Stomach (tissue), 9 donors: Measurements from ENCODE around the gene YARS1. TPM values are rescaled to one million over a fixed set of nuclear protein-coding genes. Genes with fewer than 3 reads are reported as not detected.

Experiments used
- DNase-seq, 2 donors: peaks; one replicate each; pipeline versions ENCODE4 v3.0.0 to v3.0.0-alpha.2; 2013 to 2019
- H3K27ac ChIP-seq, 5 donors: fragments of 200-600 bp in 4 of 5; sonication (generic) in 4 of 5; one replicate each; pipeline ENCODE4 v1.5.1; 2013 to 2019; ENCODE audit warnings: mild to moderate bottlenecking in 1 of 5, moderate library complexity in 1 of 5
- H3K27me3 ChIP-seq, 3 donors: fragments of 200-600 bp; sonication (generic); one replicate each; pipeline ENCODE4 v1.5.1; 2017 to 2019; ENCODE audit warnings: mixed run types in 1 of 3
- H3K36me3 ChIP-seq, 4 donors: fragments of 200-600 bp; sonication (generic); 1 replicate in 3 of 4; 2 replicates in 1 of 4; pipeline ENCODE4 v1.5.1; 2016 to 2019
- H3K4me1 ChIP-seq, 4 donors: fragments of 200-600 bp; sonication (generic); one replicate each; pipeline ENCODE4 v1.5.1; 2016 to 2019
- H3K4me3 ChIP-seq, 4 donors: fragments of 200-600 bp; sonication (generic) in 3 of 4; one replicate each; pipeline ENCODE4 v1.5.1; 2016 to 2019; ENCODE audit warnings: mild to moderate bottlenecking in 1 of 4
- H3K9me3 ChIP-seq, 4 donors: fragments of 200-600 bp; sonication (generic); one replicate each; pipeline ENCODE4 v1.5.1; 2016 to 2019
- EP300 ChIP-seq: sonication (generic); formaldehyde crosslinking; IDR thresholded peaks from one replicate; pipeline ENCODE4 v1.6.1; 2017; ENCODE audit warnings: antibody characterized with exemption
- POLR2A ChIP-seq, 4 donors: fragments of 450-650 bp; IDR thresholded peaks; one replicate each; pipeline ENCODE4 v1.6.1; 2016; ENCODE audit warnings: antibody characterized with exemption in 4 of 4, control low read depth in 2 of 4, mild to moderate bottlenecking in 1 of 4, moderate library complexity in 1 of 4
- POLR2AphosphoS5 ChIP-seq, 3 donors: sonication (generic); formaldehyde crosslinking; IDR thresholded peaks; one replicate each; pipeline ENCODE4 v1.6.1; 2016; ENCODE audit warnings: antibody characterized with exemption in 3 of 3
- WGBS, 5 donors: extraction: QIAGEN DNeasy Blood & Tissue Kit in 3 of 5; methylation state at CpG; one replicate each; pipeline versions ENCODE4 v1.1.5 to v1.1.7; 2013 to 2018; 5-methylcytosine and 5-hydroxymethylcytosine counted together
- intact Hi-C: fragments of 100-400 bp; cut with DNase I; formaldehyde crosslinking; loops from one replicate; pipeline ENCODE4 v1.15.1; 2023; ENCODE audit warnings: low total_unique reads
- polyA plus RNA-seq, 3 donors: library from polyadenylated mRNA; stranded (reverse); fragments of 200-250 nt; gene quantifications; one replicate each; pipeline ENCODE4 v1.2.3, GENCODE V29; 2013
- total RNA-seq, 5 donors: library from RNA; depleted of rRNA; stranded (reverse); fragments of >200 nt; gene quantifications; one replicate each; pipeline versions ENCODE4 v1.1.0 to v1.2.3, GENCODE V29; 2014 to 2016
- TF ChIP-seq, protein P1 (sequence below), 7 experiments: fragments of 450-650 bp in 4 of 7; fragments of 200-600 bp in 3 of 7; sonication (generic) in 3 of 7; IDR thresholded peaks; one replicate each; pipeline ENCODE4 v1.5.1; 2016 to 2019; ENCODE audit warnings: antibody characterized with exemption in 7 of 7, control low read depth in 2 of 7, mild to moderate bottlenecking in 1 of 7
- donor health status: healthy with polysubstance abuse.
- donor health status: Bipolar disorder and iron deficiency.
- donor health status: healthy.

Gene YARS1
- total and polyA plus RNA-seq, 8 donors: 26.9 to 99.1 (median 55.4) TPM

DNA sequence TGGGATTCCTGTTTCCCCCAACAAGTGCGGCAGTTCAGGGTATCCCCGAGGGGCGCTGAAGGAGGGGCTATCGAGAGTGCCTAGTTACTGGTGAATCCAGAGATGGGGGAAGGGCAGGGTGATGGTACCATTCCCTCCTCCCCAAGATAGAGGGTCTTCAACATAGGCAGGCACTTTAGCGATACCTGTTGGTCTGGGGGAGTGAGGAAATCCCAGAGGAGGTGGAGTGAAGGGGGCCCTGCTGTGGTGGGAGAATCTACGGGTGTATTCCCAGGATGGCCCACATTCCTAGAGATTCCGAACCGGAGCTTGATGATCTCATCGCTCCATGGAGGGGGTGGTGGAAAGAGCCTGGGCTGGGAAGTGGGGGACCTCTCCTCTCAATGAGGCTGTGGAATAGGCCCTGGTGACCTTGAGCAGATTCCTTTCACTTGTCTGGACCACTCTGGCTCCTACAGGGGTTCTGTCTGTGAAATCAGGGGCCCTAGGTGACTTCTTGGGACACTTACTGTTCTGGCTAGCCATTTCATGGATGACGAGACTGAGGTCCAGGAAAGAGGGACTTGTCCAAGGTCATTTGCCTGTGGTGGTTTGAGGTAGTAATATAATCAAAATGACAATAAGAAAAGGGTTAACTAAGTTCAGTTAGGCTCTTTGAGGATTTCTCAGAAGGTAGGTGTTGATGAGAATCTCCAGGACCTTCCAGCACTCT is 61.9 kb downstream of the YARS1 start:
- peaks cover 0 to 7% (median 7%) of the 10 kb centered on the region in 3 donors for H3K27me3 ChIP-seq
- H3K36me3 ChIP-seq: no peaks in the 10 kb centered on the region
- H3K9me3 ChIP-seq: no peaks in the 10 kb centered on the region
- peak overlapping the region; percentile 69 to 82 (median 70) for H3K4me3 ChIP-seq
- intact Hi-C loops: no loop called here
- peak in 1 of 2 donors; percentile 71 for DNase-seq
- H3K4me1 ChIP-seq: peaks cover 63 to 97% (median 89%) of the 10 kb centered on the region in 4 donors
- WGBS, 5 donors: 29 to 45% (median 35%) methylated on average over 10 of the region's 10 CpGs
- peak overlapping the region; percentile 91 to 97 (median 93) for H3K27ac ChIP-seq
- TF ChIP-seq POLR2A (IDR thresholded peaks at IDR 0.05) (no peak), EP300 (no peak), POLR2AphosphoS5 (IDR thresholded peaks at IDR 0.05) (no peak)
- TF ChIP-seq, protein P1, sequence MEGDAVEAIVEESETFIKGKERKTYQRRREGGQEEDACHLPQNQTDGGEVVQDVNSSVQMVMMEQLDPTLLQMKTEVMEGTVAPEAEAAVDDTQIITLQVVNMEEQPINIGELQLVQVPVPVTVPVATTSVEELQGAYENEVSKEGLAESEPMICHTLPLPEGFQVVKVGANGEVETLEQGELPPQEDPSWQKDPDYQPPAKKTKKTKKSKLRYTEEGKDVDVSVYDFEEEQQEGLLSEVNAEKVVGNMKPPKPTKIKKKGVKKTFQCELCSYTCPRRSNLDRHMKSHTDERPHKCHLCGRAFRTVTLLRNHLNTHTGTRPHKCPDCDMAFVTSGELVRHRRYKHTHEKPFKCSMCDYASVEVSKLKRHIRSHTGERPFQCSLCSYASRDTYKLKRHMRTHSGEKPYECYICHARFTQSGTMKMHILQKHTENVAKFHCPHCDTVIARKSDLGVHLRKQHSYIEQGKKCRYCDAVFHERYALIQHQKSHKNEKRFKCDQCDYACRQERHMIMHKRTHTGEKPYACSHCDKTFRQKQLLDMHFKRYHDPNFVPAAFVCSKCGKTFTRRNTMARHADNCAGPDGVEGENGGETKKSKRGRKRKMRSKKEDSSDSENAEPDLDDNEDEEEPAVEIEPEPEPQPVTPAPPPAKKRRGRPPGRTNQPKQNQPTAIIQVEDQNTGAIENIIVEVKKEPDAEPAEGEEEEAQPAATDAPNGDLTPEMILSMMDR (IDR thresholded peaks at IDR 0.05): no peak

DNA sequence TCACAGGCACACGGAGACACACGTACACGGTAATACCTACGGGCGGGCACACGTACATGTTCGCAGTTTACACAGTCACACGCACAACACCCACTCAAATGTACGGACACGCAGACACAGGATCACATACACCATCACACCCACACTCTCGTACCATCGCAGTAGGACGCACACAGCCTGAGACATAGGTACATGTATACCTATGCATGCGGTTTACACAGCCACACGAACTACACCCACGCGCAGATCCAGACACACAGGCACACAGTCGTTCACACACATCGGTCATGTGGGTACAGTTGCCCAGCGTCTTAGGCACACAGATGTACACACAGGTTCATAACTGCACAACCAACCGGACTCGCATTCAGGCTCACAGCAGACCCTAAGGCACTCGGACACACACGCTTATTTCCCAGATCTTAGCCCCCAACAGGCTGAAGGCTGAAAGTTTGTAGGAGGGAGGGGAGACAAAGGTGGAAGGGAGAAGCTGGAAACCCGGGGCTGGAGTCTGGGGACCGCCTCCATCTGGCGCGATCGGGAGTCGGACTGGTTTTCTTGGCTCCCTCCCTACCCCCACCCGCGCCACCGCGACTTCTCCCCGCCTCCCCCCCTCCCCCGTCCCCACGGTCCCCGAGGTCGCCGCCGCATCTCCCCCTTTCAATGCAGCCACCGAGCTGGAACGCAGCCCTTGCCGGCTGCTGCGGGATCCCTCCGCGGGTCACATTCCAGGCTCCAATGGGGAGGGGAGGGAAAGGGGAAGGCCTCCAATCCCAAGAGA is 62.7 kb downstream of the YARS1 start:
- H3K9me3 ChIP-seq: no peaks in the 10 kb centered on the region
- TF ChIP-seq POLR2AphosphoS5 (IDR thresholded peaks at IDR 0.05) (peak in 1 of 3 donors; percentile 36), POLR2A (IDR thresholded peaks at IDR 0.05) (no peak)
- H3K36me3 ChIP-seq: no peaks in the 10 kb centered on the region
- DNase-seq: peak; percentile 75 to 83
- peak overlapping the region; percentile 91 to 97 (median 93) for H3K27ac ChIP-seq
- peaks cover 58 to 97% (median 89%) of the 10 kb centered on the region in 4 donors for H3K4me1 ChIP-seq
- WGBS, 5 donors: 1 to 8% (median 4%) methylated on average over 22 to 47 of the region's 47 CpGs
- peaks cover 0 to 7% (median 7%) of the 10 kb centered on the region in 3 donors for H3K27me3 ChIP-seq
- intact Hi-C loops: no loop called here
- peak overlapping the region; percentile 69 to 82 (median 70) for H3K4me3 ChIP-seq

DNA sequence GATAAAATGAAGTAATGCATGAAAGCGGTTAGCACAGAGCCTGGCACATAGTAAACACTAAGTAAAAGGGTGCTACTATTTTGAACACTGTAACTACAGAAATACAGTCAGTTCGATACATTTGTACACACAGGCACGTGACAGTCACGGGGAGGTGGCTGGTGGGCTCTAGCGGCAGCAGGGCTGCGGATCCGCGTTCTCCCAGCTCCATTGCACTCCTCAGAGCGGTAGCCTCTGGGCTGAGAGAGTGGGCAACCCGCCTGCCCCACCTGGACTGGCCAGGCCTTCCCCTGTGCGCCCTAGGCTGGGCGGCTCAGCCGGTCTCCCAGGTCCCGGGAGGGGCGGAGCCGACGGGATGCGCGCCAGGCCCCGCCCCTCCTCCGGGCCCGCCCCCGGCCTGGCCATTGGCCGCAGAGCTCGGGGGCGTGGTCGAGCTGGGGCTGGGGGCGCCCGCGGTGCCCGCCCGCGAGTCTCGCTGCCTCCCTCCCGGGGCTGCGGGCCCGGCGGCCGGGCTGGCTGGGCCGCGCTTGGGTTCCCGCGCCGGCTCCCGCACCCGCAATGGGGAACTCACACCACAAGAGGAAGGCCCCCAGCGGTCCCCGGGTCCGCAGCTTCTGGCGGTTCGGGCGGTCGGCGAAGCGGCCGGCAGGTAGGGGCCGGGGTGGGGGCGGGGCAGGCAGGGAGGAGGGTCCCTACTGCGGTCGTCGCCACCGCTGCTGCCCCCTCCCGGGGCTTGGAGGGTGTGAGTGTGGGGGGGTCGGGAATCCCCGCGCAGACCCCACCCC is 63.4 kb downstream of the YARS1 start:
- WGBS, 5 donors: 1 to 6% (median 1%) methylated on average over 17 to 66 of the region's 66 CpGs
- H3K9me3 ChIP-seq: no peaks in the 10 kb centered on the region
- DNase-seq: peak; percentile 88 to 96
- H3K36me3 ChIP-seq: peaks cover 0 to 4% (median 0%) of the 10 kb centered on the region in 4 donors
- TF ChIP-seq POLR2AphosphoS5 (IDR thresholded peaks at IDR 0.05): peak in 2 of 3 donors; percentile 46 to 62
- TF ChIP-seq POLR2A (IDR thresholded peaks at IDR 0.05): no peak
- intact Hi-C loops: no loop called here
- peaks cover 0 to 7% (median 7%) of the 10 kb centered on the region in 3 donors for H3K27me3 ChIP-seq
- H3K27ac ChIP-seq: peak overlapping the region; percentile 91 to 97 (median 93)
- peaks cover 50 to 97% (median 88%) of the 10 kb centered on the region in 4 donors for H3K4me1 ChIP-seq
- H3K4me3 ChIP-seq: peak overlapping the region; percentile 69 to 82 (median 70)

DNA sequence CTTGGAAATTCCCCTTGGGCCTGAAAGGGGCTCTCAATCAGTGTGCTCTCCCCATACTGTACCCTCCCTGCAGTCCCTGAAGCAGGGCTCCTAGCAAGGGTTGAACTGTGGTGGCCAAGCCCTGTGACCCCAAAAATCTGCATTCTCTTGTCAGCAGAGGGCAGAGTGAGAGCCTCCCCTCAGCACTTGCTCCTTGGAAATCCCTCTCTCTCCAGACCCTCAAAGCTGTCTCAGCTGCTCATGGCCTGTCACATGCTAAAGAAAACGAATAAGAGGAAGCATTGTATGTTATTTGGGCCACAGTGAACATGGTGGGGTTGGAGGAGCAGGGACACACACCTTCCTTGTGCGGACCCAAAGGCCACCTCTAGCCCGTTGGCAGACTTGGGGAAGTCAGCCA is 67.4 kb downstream of the YARS1 start:
- Histone ChIP-seq H3K27ac (peak overlapping the region; percentile 16 to 97 (median 33)), H3K36me3 (peaks cover 0 to 8% (median 0%) of the 10 kb centered on the region in 4 donors), H3K4me1 (peaks cover 20 to 97% (median 77%) of the 10 kb centered on the region in 4 donors), H3K4me3 (no peak overlapping the region), H3K27me3 (peaks cover 0 to 7% (median 7%) of the 10 kb centered on the region in 3 donors), H3K9me3 (no peaks in the 10 kb centered on the region)
- 33 to 45% (median 42%) methylated on average over 3 of the region's 3 CpGs for WGBS, 5 donors
- no peak for DNase-seq
- intact Hi-C loops: no loop called here
- TF ChIP-seq POLR2A (IDR thresholded peaks at IDR 0.05) (no peak), POLR2AphosphoS5 (IDR thresholded peaks at IDR 0.05) (no peak), EP300 (no peak)
- TF ChIP-seq, protein P1 (IDR thresholded peaks at IDR 0.05): no peak
